GM12864 (cell line): ENCODE data around the gene TEAD2.
"Not testable (repeated sequence)": the region's sequence is repeated elsewhere in the genome, so short reads cannot be mapped to it uniquely, and the experiment has no call there.

Experiments used
- DNase-seq: peaks from one replicate; pipeline ENCODE4 v3.0.0-alpha.2; 2011; ENCODE audit warnings: low read depth
- H3K4me3 ChIP-seq: 2 replicates; pipeline ENCODE4 v1.5.1; 2011; ENCODE audit warnings: mild to moderate bottlenecking, low read depth, low read length, control low read depth
- CTCF ChIP-seq: IDR thresholded peaks from 2 replicates; pipeline ENCODE4 v1.5.1; 2011; ENCODE audit warnings: low read depth, mild to moderate bottlenecking, moderate library complexity, low read length, control low read depth, inconsistent platforms; ENCODE audit errors: missing control alignments

TEAD2 gene

GRCh38 chr19:49328741-49329140 lies 33.5 kb downstream of the TEAD2 start:
- no peak for DNase-seq
- TF ChIP-seq CTCF = no peak
- 0 out of 2 replicates have a peak overlapping the region, but pooled peaks have one; percentile 4 for H3K4me3 ChIP-seq

GRCh38 chr19:49327878-49328544 lies 34.2 kb downstream of the TEAD2 start:
- TF ChIP-seq CTCF = peak; percentile 74
- H3K4me3 ChIP-seq = no peak overlapping the region
- DNase-seq = peak; percentile 67

- H3K4me3 ChIP-seq = peak overlapping the region; percentile 11; the same call in 1 of the 2 replicates
- no peak for TF ChIP-seq CTCF
- DNase-seq = no peak
Measured at GRCh38 chr19:49326165-49326704, 36.0 kb downstream of the TEAD2 start.

GRCh38 chr19:49325756-49326155 lies 36.5 kb downstream of the TEAD2 start:
- H3K4me3 ChIP-seq, DNase-seq: not testable (repeated sequence)

- TF ChIP-seq CTCF = no peak
- no peak within 1 kb of the TSS; the same call in 1 of the 2 replicates for H3K4me3 ChIP-seq
- DNase-seq = no peak
Measured at GRCh38 chr19:49324801-49325576, 37.2 kb downstream of the TEAD2 start, which contains the start of gene SLC6A16. Gene SLC6A16, minus strand, starts transcription at chr19:49325191. Its CDS starts 13,844 bp downstream, at chr19:49311347.

- no peak overlapping the region for H3K4me3 ChIP-seq
- DNase-seq = no peak
- no peak for TF ChIP-seq CTCF
Measured at GRCh38 chr19:49318296-49318695, 43.9 kb downstream of the TEAD2 start.

GRCh38 chr19:49316284-49316683 lies 45.9 kb downstream of the TEAD2 start:
- no peak for TF ChIP-seq CTCF
- no peak for DNase-seq
- no peak overlapping the region for H3K4me3 ChIP-seq
